Measurements from ENCODE around the gene TOM1L2. TPM values are rescaled to one million over a fixed set of nuclear protein-coding genes. Genes with fewer than 3 reads are reported as not detected.

TOM1L2 gene
- total RNA-seq, 1 experiment from 2014 or later = 24.1 TPM

DNA sequence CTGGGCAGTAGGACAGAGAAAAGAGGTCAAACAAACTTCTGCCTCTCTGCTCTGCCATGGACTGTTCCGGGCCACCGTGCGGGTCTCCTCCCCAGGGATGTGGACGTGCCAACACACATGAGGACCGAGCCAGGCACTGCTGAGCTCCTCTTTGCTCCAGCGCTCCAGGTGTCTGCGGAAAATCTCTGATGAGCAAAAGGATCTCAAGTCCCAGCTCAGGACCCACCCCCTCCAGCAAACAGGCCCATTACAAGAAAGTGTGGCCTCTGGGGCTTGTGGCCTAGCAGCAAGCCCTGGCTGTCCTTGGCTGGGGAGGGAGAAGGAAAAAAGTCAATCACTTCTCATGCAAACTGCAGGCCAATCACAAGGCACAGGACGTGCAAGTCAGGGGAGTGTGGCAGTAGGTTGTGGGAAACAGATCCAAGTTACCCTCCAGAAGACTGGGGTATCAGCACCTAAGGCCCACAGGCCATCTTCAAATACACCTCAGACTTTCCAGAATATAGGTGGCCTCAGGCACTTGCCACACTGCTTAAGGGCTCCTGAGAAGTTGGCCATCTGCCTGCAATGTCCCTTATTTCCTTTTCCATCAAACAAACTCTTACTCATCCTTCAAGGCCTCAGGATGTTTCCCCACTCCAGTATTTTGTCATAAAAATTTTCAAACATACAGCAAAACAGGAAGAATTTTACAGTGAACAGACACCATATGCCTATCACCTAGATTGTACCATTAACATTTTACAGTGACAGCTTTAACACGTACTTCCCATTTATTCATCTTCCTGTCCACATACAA, 99.5 kb downstream of the TOM1L2 start:
- ChIA-PET RAD21 (ENCODE audit: low non-redundant PET in 1 of 2, low total read pairs in 2 of 2, uncharacterized antibody in 2 of 2, unreplicated experiment in 2 of 2) (no interaction called here), CTCF (no interaction called here), POLR2A (no interaction called here)
- peaks cover 0 to 13% of the 10 kb centered on the region in 2 experiments; a peak in 1 of 4 replicates for H3K4me1 ChIP-seq (ENCODE audit: control insufficient read depth in 1 of 2, insufficient read depth in 2 of 2, low read length in 2 of 2)
- H3K27me3 ChIP-seq (ENCODE audit: insufficient read depth, low read length) = no peaks in the 10 kb centered on the region
- no peak overlapping the region for H3K4me3 ChIP-seq (replicated peaks in 1 of 2; ENCODE audit: low read depth in 1 of 2, low read length in 2 of 2)
- H3K4me2 ChIP-seq (ENCODE audit: low read length) = no peak overlapping the region
- BruUV-seq (replicated peaks) = no TSS peak
- H3K9me2 ChIP-seq (ENCODE audit: insufficient read depth) = no peaks in the 10 kb centered on the region
- no peaks in the 10 kb centered on the region for H3K9me3 ChIP-seq (ENCODE audit: control insufficient read depth in 1 of 2, insufficient read depth in 1 of 2, low read depth in 1 of 2, low read length in 2 of 2)
- no peak overlapping the region for H2AFZ ChIP-seq (ENCODE audit: low read depth, low read length, poor library complexity, severe bottlenecking)
- ATAC-seq (no peak), DNase-seq (ENCODE audit: low read depth, low spot score) (no peak)
- H3K27ac ChIP-seq (ENCODE audit: low read depth, low read length) = no peak overlapping the region
- H4K20me1 ChIP-seq (ENCODE audit: insufficient read depth) = no peaks in the 10 kb centered on the region
- intact Hi-C loops (cut with micrococcal nuclease) = no loop called here
- TF ChIP-seq ELF1 (IDR thresholded peaks at IDR 0.05; ENCODE audit: borderline replicate concordance, low read depth) (no peak), ZNF274 (IDR thresholded peaks at IDR 0.05; ENCODE audit: low read depth, low read length) (no peak), REST (IDR thresholded peaks at IDR 0.05; ENCODE audit: low read depth) (no peak), YY1 (IDR thresholded peaks at IDR 0.05; ENCODE audit: extremely low read depth, insufficient replicate concordance, low read depth, low read length) (no peak), CBX3 (IDR thresholded peaks at IDR 0.05; ENCODE audit: low read depth) (no peak), TCF7L2 (IDR thresholded peaks at IDR 0.05; ENCODE audit: borderline replicate concordance, extremely low read depth, insufficient read depth, insufficient read length) (no peak), SRF (IDR thresholded peaks at IDR 0.05; ENCODE audit: low read depth) (no peak), CEBPB (IDR thresholded peaks at IDR 0.05; ENCODE audit: low read depth) (no peak), RAD21 (IDR thresholded peaks at IDR 0.05; ENCODE audit: low read depth) (no peak), POLR2AphosphoS5 (IDR thresholded peaks at IDR 0.05; ENCODE audit: low read depth, low read length) (no peak), JUND (IDR thresholded peaks at IDR 0.05) (no peak), EZH2phosphoT487 (IDR thresholded peaks at IDR 0.05; ENCODE audit: borderline replicate concordance) (no peak), EZH2 (IDR thresholded peaks at IDR 0.05) (no peak), FOSL1 (IDR thresholded peaks at IDR 0.05; ENCODE audit: low read depth) (no peak), SIN3A (IDR thresholded peaks at IDR 0.05; ENCODE audit: low read depth) (no peak), ZFX (IDR thresholded peaks at IDR 0.05) (no peak), EGR1 (IDR thresholded peaks at IDR 0.05; ENCODE audit: low read depth) (no peak), SP1 (IDR thresholded peaks at IDR 0.05; ENCODE audit: low read depth) (no peak)
- TF ChIP-seq, protein P1, sequence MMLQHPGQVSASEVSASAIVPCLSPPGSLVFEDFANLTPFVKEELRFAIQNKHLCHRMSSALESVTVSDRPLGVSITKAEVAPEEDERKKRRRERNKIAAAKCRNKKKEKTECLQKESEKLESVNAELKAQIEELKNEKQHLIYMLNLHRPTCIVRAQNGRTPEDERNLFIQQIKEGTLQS (IDR thresholded peaks at IDR 0.05) = no peak
- TF ChIP-seq, protein P2, sequence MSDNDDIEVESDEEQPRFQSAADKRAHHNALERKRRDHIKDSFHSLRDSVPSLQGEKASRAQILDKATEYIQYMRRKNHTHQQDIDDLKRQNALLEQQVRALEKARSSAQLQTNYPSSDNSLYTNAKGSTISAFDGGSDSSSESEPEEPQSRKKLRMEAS (IDR thresholded peaks at IDR 0.05) = no peak
- H3K9ac ChIP-seq (ENCODE audit: low read length) = no peak overlapping the region
- H3K36me3 ChIP-seq (ENCODE audit: control insufficient read depth in 1 of 2, insufficient read depth in 2 of 2, low read length in 2 of 2) = 0 out of 4 replicates have a peak, but pooled peaks cover 0 to 2% of the 10 kb centered on the region in 2 experiments
- H3K79me2 ChIP-seq (ENCODE audit: insufficient read depth, low read length) = no peaks in the 10 kb centered on the region
